Loucy (cell line): ENCODE results near the gene LRRTM4.

Experiments
- H2AFZ ChIP-seq: fragments of 200-600 bp; sonication (generic); 2 replicates; pipeline ENCODE4 v1.6.0; 2016; ENCODE audit warnings: antibody characterized with exemption, mild to moderate bottlenecking, low read length, moderate library complexity
- H3F3A ChIP-seq: fragments of 200-600 bp; 2 replicates; pipeline ENCODE4 v1.6.0; 2016; ENCODE audit warnings: antibody characterized with exemption, low read depth, mild to moderate bottlenecking
- H3K27me3 ChIP-seq: fragments of 200-600 bp; sonication (generic); 2 replicates; pipeline ENCODE4 v1.6.1; 2014; ENCODE audit warnings: low read length, mild to moderate bottlenecking; ENCODE audit not compliant: insufficient read depth, poor library complexity, severe bottlenecking
- H3K36me3 ChIP-seq: fragments of 200-600 bp; sonication (generic); 2 replicates; pipeline ENCODE4 v1.6.1; 2016; ENCODE audit warnings: low read length; ENCODE audit not compliant: insufficient read depth
- H3K4me1 ChIP-seq: fragments of 200-600 bp; sonication (generic); 2 replicates; pipeline ENCODE4 v1.5.1; 2014; ENCODE audit warnings: low read length, mild to moderate bottlenecking; ENCODE audit not compliant: insufficient read depth, poor library complexity, severe bottlenecking
- H3K4me2 ChIP-seq: fragments of 200-600 bp; sonication (generic); 2 replicates; pipeline ENCODE4 v1.6.0; 2014; ENCODE audit warnings: antibody characterized with exemption, low read length, low read depth, mild to moderate bottlenecking; ENCODE audit not compliant: poor library complexity, severe bottlenecking
- H3K4me3 ChIP-seq: fragments of 200-600 bp; sonication (generic); 2 replicates; pipeline ENCODE4 v1.5.1; 2014; ENCODE audit warnings: low read length, mild to moderate bottlenecking, mixed read lengths; ENCODE audit not compliant: poor library complexity, severe bottlenecking
- H3K79me2 ChIP-seq: fragments of 200-600 bp; sonication (generic); 2 replicates; pipeline ENCODE4 v1.6.1; 2014; ENCODE audit warnings: low read length; ENCODE audit not compliant: insufficient read depth
- H3K9ac ChIP-seq: fragments of 200-600 bp; sonication (generic); 2 replicates; pipeline ENCODE4 v1.6.0; 2014; ENCODE audit warnings: mild to moderate bottlenecking, low read depth, low read length, moderate library complexity; ENCODE audit not compliant: poor library complexity, severe bottlenecking
- H3K9me2 ChIP-seq: fragments of 200-600 bp; sonication (generic); replicated peaks from 2 replicates; pipeline ENCODE4 v1.6.1; 2016; ENCODE audit warnings: low read depth, low read length, mixed read lengths
- H3K9me3 ChIP-seq: fragments of 200-600 bp; sonication (generic); 2 replicates; pipeline ENCODE4 v1.6.1; 2014; ENCODE audit warnings: mild to moderate bottlenecking, antibody characterized with exemption, low read length, low read depth; ENCODE audit not compliant: insufficient read depth
- H4K20me1 ChIP-seq: fragments of 200-600 bp; sonication (generic); 2 replicates; pipeline ENCODE4 v1.6.0; 2014; ENCODE audit warnings: antibody characterized with exemption, low read length, mild to moderate bottlenecking; ENCODE audit not compliant: insufficient read depth, poor library complexity, severe bottlenecking
- CTCF ChIP-seq: fragments of 200-600 bp; sonication (generic); conservative IDR thresholded peaks from 2 replicates; pipeline ENCODE4 v1.5.1; 2014; ENCODE audit warnings: mild to moderate bottlenecking, antibody characterized with exemption, low read length
- EZH2phosphoT487 ChIP-seq: fragments of 200-600 bp; IDR thresholded peaks from 2 replicates; pipeline ENCODE4 v1.6.1; 2018; ENCODE audit warnings: antibody characterized with exemption, mild to moderate bottlenecking, moderate library complexity, borderline replicate concordance

The LRRTM4 gene

GRCh38 chr2:77325395-77325794 is 196.8 kb downstream of the LRRTM4 start:
- Histone ChIP-seq H3K4me1 (no peaks in the 10 kb centered on the region), H3K9me3 (no peaks in the 10 kb centered on the region), H3K27me3 (no peaks in the 10 kb centered on the region), H4K20me1 (no peaks in the 10 kb centered on the region), H3K4me3 (no peak overlapping the region), H3F3A (no peaks in the 10 kb centered on the region), H3K79me2 (no peaks in the 10 kb centered on the region), H3K9me2 (no peaks in the 10 kb centered on the region), H3K4me2 (no peak overlapping the region), H2AFZ (no peak overlapping the region), H3K9ac (no peak overlapping the region), H3K36me3 (no peaks in the 10 kb centered on the region)
- TF ChIP-seq EZH2phosphoT487 (no peak), CTCF (no peak)

- no peak overlapping the region for H3K4me2 ChIP-seq
- no peak overlapping the region for H2AFZ ChIP-seq
- H3K9ac ChIP-seq = no peak overlapping the region
- H3K36me3 ChIP-seq = no peaks in the 10 kb centered on the region
- no peaks in the 10 kb centered on the region for H3K9me3 ChIP-seq
- H3K4me1 ChIP-seq = no peaks in the 10 kb centered on the region
- no peaks in the 10 kb centered on the region for H3F3A ChIP-seq
- no peaks in the 10 kb centered on the region for H3K27me3 ChIP-seq
- H3K79me2 ChIP-seq = no peaks in the 10 kb centered on the region
- H3K4me3 ChIP-seq = no peak overlapping the region
- no peak for TF ChIP-seq EZH2phosphoT487
- TF ChIP-seq CTCF = no peak
- no peaks in the 10 kb centered on the region for H4K20me1 ChIP-seq
- H3K9me2 ChIP-seq = no peaks in the 10 kb centered on the region
Measured at GRCh38 chr2:77322431-77322830, 199.7 kb downstream of the LRRTM4 start.

GRCh38 chr2:77314721-77315120 is 207.5 kb downstream of the LRRTM4 start:
- Histone ChIP-seq H3F3A (no peaks in the 10 kb centered on the region), H3K4me1 (no peaks in the 10 kb centered on the region), H3K36me3 (no peaks in the 10 kb centered on the region), H3K79me2 (no peaks in the 10 kb centered on the region), H3K9me2 (no peaks in the 10 kb centered on the region), H3K27me3 (no peaks in the 10 kb centered on the region), H2AFZ (no peak overlapping the region), H3K4me3 (no peak overlapping the region), H3K4me2 (no peak overlapping the region), H4K20me1 (no peaks in the 10 kb centered on the region), H3K9ac (no peak overlapping the region), H3K9me3 (no peaks in the 10 kb centered on the region)
- no peak for TF ChIP-seq EZH2phosphoT487

GRCh38 chr2:77310416-77310815 is 211.8 kb downstream of the LRRTM4 start:
- Histone ChIP-seq H3K9ac (no peak overlapping the region), H3K4me3 (no peak overlapping the region), H3K4me1 (no peaks in the 10 kb centered on the region), H2AFZ (no peak overlapping the region), H3F3A (no peaks in the 10 kb centered on the region), H4K20me1 (no peaks in the 10 kb centered on the region), H3K27me3 (no peaks in the 10 kb centered on the region), H3K79me2 (no peaks in the 10 kb centered on the region), H3K4me2 (no peak overlapping the region), H3K9me2 (0 out of 2 replicates have a peak, but pooled peaks cover under 1% of the 10 kb centered on the region), H3K9me3 (no peaks in the 10 kb centered on the region), H3K36me3 (no peaks in the 10 kb centered on the region)
- TF ChIP-seq CTCF (no peak), EZH2phosphoT487 (no peak)
